22Rv1 (cell line): ENCODE data around the gene DNMBP.
"Not testable (repeated sequence)": the region's sequence is repeated elsewhere in the genome, so short reads cannot be mapped to it uniquely, and the experiment has no call there.

Source experiments
- ZFX ChIP-seq: fragments of 450-650 bp; IDR thresholded peaks from 2 replicates; pipeline ENCODE4 v1.6.1; 2017; ENCODE audit warnings: antibody characterized with exemption, borderline replicate concordance
- TF ChIP-seq, protein P1 (sequence below): fragments of 450-650 bp; IDR thresholded peaks from 2 replicates; pipeline ENCODE4 v1.5.1; 2017; ENCODE audit warnings: mild to moderate bottlenecking

DNA sequence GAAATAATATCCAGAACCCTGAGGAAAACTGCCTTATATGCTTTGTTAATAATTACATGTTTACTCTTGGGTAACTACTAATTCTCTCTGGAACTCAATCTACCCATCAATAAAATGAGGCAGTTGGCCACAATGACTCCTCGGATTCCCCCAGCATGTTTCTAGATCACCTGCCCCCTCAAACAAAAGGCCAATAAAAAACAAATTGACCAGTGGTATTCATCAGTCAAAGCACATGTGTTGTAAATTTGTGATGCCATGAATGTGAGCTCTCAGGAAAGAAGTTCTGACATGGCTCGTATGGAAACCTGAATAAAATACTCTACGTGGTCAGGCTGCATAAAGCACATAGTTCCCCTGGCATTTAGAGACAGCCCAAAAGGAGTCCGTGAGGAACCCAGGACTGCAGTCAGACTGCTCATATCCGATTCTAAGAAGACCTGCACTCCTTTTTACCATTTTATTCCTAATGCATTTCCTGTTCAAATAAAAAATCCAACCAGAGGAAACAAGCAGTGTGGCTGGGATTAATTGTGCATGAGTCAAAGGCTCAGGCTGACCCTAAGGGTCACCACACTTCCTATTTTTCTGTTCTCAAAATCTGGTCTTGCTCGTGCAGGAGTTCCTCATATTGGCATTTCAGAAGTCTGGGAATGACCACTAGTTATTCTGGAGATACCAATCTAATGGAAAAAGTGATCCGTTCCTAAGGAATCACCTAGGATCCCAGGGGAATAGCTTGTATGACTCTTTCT, 77.4 kb downstream of the DNMBP start:
- TF ChIP-seq, protein P1, sequence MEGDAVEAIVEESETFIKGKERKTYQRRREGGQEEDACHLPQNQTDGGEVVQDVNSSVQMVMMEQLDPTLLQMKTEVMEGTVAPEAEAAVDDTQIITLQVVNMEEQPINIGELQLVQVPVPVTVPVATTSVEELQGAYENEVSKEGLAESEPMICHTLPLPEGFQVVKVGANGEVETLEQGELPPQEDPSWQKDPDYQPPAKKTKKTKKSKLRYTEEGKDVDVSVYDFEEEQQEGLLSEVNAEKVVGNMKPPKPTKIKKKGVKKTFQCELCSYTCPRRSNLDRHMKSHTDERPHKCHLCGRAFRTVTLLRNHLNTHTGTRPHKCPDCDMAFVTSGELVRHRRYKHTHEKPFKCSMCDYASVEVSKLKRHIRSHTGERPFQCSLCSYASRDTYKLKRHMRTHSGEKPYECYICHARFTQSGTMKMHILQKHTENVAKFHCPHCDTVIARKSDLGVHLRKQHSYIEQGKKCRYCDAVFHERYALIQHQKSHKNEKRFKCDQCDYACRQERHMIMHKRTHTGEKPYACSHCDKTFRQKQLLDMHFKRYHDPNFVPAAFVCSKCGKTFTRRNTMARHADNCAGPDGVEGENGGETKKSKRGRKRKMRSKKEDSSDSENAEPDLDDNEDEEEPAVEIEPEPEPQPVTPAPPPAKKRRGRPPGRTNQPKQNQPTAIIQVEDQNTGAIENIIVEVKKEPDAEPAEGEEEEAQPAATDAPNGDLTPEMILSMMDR: not testable (repeated sequence)
- TF ChIP-seq ZFX: not testable (repeated sequence)
